Adipose tissue (tissue), 3 donors: ENCODE data around the gene NANOS2. TPM values are rescaled to one million over a fixed set of nuclear protein-coding genes. Genes with fewer than 3 reads are reported as not detected.

ENCODE experiments used
- H3K27ac ChIP-seq: one replicate; pipeline ENCODE4 v1.5.1; 2013; ENCODE audit warnings: low read depth, low read length
- WGBS, 3 donors: extraction: QIAGEN DNeasy Blood & Tissue Kit; methylation state at CpG; one replicate each; pipeline ENCODE4 v1.1.7; 2013; 5-methylcytosine and 5-hydroxymethylcytosine counted together
- polyA plus RNA-seq, 3 donors: library from polyadenylated mRNA; stranded (reverse); fragments of 200-250 nt; gene quantifications; one replicate each; pipeline ENCODE4 v1.2.3, GENCODE V29; 2013
- donor health status: healthy with polysubstance abuse.
- donor health status: Bipolar disorder and iron deficiency.
- donor health status: healthy.

The NANOS2 gene
- polyA plus RNA-seq, 3 donors = not detected

- H3K27ac ChIP-seq = no peak overlapping the region
- WGBS, 3 donors = 8 to 23% (median 20%) methylated on average over 12 of the region's 12 CpGs
Observed at GRCh38 chr19:45864629-45865082, 49.9 kb downstream of the NANOS2 start.

DNA sequence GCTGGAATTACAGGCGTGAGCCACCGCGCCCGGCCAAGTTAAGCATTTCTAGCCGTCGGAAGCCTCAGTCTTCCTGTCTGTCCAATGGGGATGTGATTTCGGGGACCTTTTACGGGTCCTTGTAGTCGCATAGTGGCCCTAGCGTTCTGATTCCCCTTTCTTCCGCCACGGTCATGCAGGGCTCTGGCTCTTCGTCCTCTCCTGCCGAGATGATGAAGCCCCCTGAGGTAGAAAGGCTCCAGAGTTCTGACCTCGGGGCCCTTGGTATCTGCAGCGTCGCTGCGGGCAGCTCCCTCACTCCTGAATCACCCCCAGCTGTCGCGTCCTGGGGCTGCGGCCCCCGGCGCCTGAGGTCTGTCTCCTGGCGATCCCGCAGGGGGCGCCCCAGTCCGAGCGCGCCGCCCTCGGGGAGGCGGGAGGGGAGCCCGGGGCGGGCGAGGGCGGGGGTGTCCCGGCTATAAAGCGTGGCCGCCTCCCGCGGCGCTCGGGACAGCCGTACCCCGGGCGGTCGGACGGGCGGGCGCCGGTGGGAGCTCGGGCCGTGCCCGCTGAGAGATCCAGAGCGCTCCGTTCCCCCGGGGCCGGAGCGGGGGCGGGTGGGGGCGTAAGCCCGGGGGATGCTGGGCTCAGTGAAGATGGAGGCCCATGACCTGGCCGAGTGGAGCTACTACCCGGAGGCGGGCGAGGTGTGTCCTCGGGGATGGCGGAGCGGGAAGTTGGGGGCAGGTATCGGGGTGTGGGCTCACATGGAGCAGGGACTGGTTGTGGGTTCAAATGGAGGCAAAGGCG, 50.5 kb downstream of the NANOS2 start, which contains the start of gene FOXA3:
FOXA3 (plus strand) TSS at position 487 of the 789 bp plus-strand sequence; CDS start at position 618, 131 bp downstream.
- no peak within 1 kb of the TSS for H3K27ac ChIP-seq
- 2% methylated on average over 69 to 71 of the region's 71 CpGs for WGBS, 3 donors

GRCh38 chr19:45863335-45863839, 51.2 kb downstream of the NANOS2 start:
- WGBS, 3 donors = 3 to 4% (median 3%) methylated on average over 22 of the region's 22 CpGs
- H3K27ac ChIP-seq = no peak overlapping the region

Other genes starting within 250 kb of the NANOS2 start
- gene GIPR, start 246.6 kb downstream of the NANOS2 start, polyA plus RNA-seq = 10 to 100 TPM in 1 of 3 donors, 1 to 10 TPM in 2; 5.6 to 20.2 (median 7.2) TPM
- gene SNRPD2, start 222.8 kb downstream of the NANOS2 start, polyA plus RNA-seq = 100 to 1,000 TPM; 175 to 370 (median 310) TPM
- 1 to 10 TPM; 3.9 to 5.4 (median 4.9) TPM for gene QPCTL, start 222.1 kb downstream of the NANOS2 start, polyA plus RNA-seq
- gene FBXO46, start 183.9 kb downstream of the NANOS2 start, polyA plus RNA-seq = 1 to 10 TPM; 7.0 to 8.0 (median 7.3) TPM
- under 1 TPM; 0.01 to 0.11 (median 0.02) TPM for gene MEIOSIN, start 181.3 kb downstream of the NANOS2 start, polyA plus RNA-seq
- 10 to 100 TPM; 19.7 to 33.3 (median 23.3) TPM for gene SIX5, start 145.5 kb downstream of the NANOS2 start, polyA plus RNA-seq
- 100 to 1,000 TPM in 1 of 3 donors, 10 to 100 TPM in 2; 36.1 to 119 (median 40.8) TPM for gene DMPK, start 132.3 kb downstream of the NANOS2 start, polyA plus RNA-seq
- gene DMWD, start 121.9 kb downstream of the NANOS2 start, polyA plus RNA-seq = 10 to 100 TPM; 13.9 to 43.0 (median 35.8) TPM
- under 1 TPM in 1 of 3 donors, not detected in 2; 0.03 TPM for gene RSPH6A, start 99.5 kb downstream of the NANOS2 start, polyA plus RNA-seq
- 10 to 100 TPM; 25.9 to 57.0 (median 36.8) TPM for gene SYMPK, start 51.6 kb downstream of the NANOS2 start, polyA plus RNA-seq
- gene FOXA3, start 50.5 kb downstream of the NANOS2 start, polyA plus RNA-seq = 10 to 100 TPM in 1 of 3 donors, 1 to 10 TPM in 1, not detected in 1; 3.6 to 32.1 TPM
- gene IRF2BP1, start 28.6 kb downstream of the NANOS2 start, polyA plus RNA-seq = 10 to 100 TPM in 2 of 3 donors, 1 to 10 TPM in 1; 7.7 to 13.9 (median 10.0) TPM
- 1 to 10 TPM; 2.9 to 3.4 (median 3.4) TPM for gene MYPOP, start 12.2 kb downstream of the NANOS2 start, polyA plus RNA-seq
- 1 to 10 TPM in 2 of 3 donors, under 1 TPM in 1; 0.49 to 7.4 (median 2.8) TPM for gene NOVA2, start 59.1 kb upstream of the NANOS2 start, polyA plus RNA-seq
- 1 to 10 TPM; 7.2 to 8.6 (median 7.8) TPM for gene CCDC61, start 80.7 kb upstream of the NANOS2 start, polyA plus RNA-seq
- gene PGLYRP1, start 108.3 kb upstream of the NANOS2 start, polyA plus RNA-seq = 1 to 10 TPM in 2 of 3 donors, not detected in 1; 7.6 to 8.7 TPM
- gene IGFL4, start 126.2 kb upstream of the NANOS2 start, polyA plus RNA-seq = under 1 TPM in 1 of 3 donors, not detected in 2; 0.02 TPM
- gene IGFL3, start 209.9 kb upstream of the NANOS2 start, polyA plus RNA-seq = not detected
- 1 to 10 TPM in 1 of 3 donors, under 1 TPM in 2; 0.09 to 1.1 (median 0.22) TPM for gene IGFL2, start 233.5 kb upstream of the NANOS2 start, polyA plus RNA-seq